Measurements from ENCODE around the gene SLC25A38.

Gene SLC25A38

DNA sequence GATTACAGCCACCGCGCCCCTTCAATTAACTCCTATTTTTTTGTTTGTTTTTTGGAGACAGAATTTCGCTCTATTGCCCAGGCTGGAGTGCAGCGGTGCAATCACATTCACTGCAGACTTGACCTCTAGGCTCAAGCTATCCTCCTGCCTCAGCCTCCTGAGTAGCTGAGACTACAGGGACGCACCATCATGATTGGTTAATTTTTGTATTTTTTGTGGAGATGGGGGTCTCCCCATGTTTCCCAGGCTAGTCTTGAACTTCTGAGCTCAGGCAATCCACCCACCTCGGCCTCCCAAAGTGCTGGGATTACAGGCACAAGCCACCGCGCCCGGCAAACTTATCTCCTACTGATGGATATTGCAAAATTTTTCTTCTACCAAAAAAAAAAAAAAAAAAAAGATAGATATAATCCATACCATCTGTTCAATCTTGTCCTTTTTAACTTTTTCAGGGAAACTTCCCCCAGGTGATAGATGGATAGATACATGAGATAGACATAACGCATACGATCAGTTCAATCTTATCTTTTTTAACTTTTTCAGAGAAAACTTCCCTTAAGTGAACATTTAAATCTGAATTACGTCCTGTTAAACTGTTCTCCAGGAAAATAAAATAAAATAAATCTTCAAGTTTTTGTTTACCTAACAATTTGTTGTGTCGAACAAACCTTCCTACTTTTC lies 22.7 kb downstream of the SLC25A38 start:
- Histone ChIP-seq H3K9ac (ENCODE audit: low read length) (peak overlapping the region; percentile 33; the same call in 1 of the 2 replicates), H3K4me2 (ENCODE audit: low read depth, low read length) (peak overlapping the region; percentile 65), H3K27me3 (replicated peaks; ENCODE audit: insufficient read depth, low read length) (no peaks in the 10 kb centered on the region), H3K4me3 (ENCODE audit: low read length) (peak overlapping the region; percentile 43), H3K9me3 (replicated peaks; ENCODE audit: insufficient read depth, low read length) (no peaks in the 10 kb centered on the region), H3K79me2 (ENCODE audit: low read length) (peaks cover 40% of the 10 kb centered on the region), H4K20me1 (ENCODE audit: insufficient read depth, low read length) (peaks cover 24% of the 10 kb centered on the region), H2AFZ (ENCODE audit: low read length) (peak overlapping the region; percentile 35; the same call in 1 of the 2 replicates), H3K36me3 (replicated peaks; ENCODE audit: insufficient read depth, low read length) (peaks cover 21% of the 10 kb centered on the region), H3F3A (ENCODE audit: insufficient read depth, low read length) (peaks cover 45% of the 10 kb centered on the region), H3K27ac (ENCODE audit: low read length) (peak overlapping the region; percentile 83; the same call in 1 of the 2 replicates), H3K9me2 (replicated peaks; ENCODE audit: insufficient read depth, low read length) (no peaks in the 10 kb centered on the region), H3K4me1 (ENCODE audit: low read length) (peaks cover 16% of the 10 kb centered on the region)
- TF ChIP-seq, protein P1, sequence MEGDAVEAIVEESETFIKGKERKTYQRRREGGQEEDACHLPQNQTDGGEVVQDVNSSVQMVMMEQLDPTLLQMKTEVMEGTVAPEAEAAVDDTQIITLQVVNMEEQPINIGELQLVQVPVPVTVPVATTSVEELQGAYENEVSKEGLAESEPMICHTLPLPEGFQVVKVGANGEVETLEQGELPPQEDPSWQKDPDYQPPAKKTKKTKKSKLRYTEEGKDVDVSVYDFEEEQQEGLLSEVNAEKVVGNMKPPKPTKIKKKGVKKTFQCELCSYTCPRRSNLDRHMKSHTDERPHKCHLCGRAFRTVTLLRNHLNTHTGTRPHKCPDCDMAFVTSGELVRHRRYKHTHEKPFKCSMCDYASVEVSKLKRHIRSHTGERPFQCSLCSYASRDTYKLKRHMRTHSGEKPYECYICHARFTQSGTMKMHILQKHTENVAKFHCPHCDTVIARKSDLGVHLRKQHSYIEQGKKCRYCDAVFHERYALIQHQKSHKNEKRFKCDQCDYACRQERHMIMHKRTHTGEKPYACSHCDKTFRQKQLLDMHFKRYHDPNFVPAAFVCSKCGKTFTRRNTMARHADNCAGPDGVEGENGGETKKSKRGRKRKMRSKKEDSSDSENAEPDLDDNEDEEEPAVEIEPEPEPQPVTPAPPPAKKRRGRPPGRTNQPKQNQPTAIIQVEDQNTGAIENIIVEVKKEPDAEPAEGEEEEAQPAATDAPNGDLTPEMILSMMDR (IDR thresholded peaks at IDR 0.05; ENCODE audit: low read length): no peak
- TF ChIP-seq EZH2phosphoT487 (IDR thresholded peaks at IDR 0.05; ENCODE audit: low read length) (no peak), EZH2 (optimal IDR thresholded peaks at IDR 0.05; ENCODE audit: low read depth, low read length) (no peak)
- DNase-seq: no peak

DNA sequence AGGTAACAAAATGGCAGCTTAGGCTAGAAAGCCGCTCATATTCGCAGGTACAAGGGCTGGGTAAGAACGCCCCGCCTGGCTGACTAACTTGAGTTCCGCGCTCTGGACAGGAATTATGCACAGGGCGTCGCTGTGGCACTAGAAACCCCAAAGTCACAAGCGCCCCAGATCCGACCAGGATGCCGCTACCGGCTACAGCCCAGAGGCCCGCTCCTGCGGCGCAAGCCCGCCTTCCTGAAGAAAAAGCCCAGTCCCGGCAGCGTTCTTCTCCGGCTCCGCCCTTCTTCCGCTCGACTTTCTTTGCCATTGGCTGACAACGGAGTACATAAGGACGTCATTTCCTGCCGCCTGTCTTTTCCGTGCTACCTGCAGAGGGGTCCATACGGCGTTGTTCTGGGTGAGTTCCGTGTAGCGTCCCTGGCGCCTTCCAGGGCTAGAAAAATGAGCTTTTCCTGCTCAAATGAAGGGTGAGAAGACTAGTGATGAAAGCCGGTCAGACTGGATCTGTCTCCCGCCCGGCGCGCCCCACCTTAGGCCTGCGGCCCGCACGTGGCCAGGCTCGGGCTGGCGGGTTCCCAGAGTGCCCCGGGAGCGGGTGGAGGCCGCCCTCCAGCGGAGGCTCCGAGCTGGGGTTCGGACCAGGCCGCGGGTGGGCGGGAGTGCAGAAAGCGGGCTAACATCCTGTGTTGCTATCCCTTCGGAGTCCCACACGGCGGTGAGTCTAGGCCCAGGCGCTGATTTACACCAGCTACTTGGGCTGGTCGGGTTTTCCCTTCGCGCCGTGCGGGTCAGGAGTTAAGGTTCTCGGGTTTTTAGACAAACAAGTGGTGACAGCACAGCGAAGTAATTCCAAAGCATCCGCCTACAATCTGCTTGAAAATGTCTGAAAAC lies 23.4 kb downstream of the SLC25A38 start, which contains the start of gene RPSA:
Gene RPSA, plus strand, starts transcription at position 353 of the 891 bp plus-strand sequence. CDS start 934 bp downstream, outside the sequence.
- H3K4me1 ChIP-seq (ENCODE audit: low read length): peaks cover 11% of the 10 kb centered on the region
- peak within 1 kb of the TSS; percentile 85 for H3K4me2 ChIP-seq (ENCODE audit: low read depth, low read length)
- no peaks in the 10 kb centered on the region for H3K9me3 ChIP-seq (replicated peaks; ENCODE audit: insufficient read depth, low read length)
- H3K9me2 ChIP-seq (replicated peaks; ENCODE audit: insufficient read depth, low read length): no peaks in the 10 kb centered on the region
- H4K20me1 ChIP-seq (ENCODE audit: insufficient read depth, low read length): peaks cover 28% of the 10 kb centered on the region
- peak; percentile 99 for DNase-seq
- peak within 1 kb of the TSS; percentile 78 for H3K4me3 ChIP-seq (ENCODE audit: low read length)
- no peaks in the 10 kb centered on the region for H3K27me3 ChIP-seq (replicated peaks; ENCODE audit: insufficient read depth, low read length)
- H3K27ac ChIP-seq (ENCODE audit: low read length): peak within 1 kb of the TSS; percentile 83
- peaks cover 43% of the 10 kb centered on the region for H3F3A ChIP-seq (ENCODE audit: insufficient read depth, low read length)
- H3K79me2 ChIP-seq (ENCODE audit: low read length): peaks cover 45% of the 10 kb centered on the region
- TF ChIP-seq EZH2phosphoT487 (IDR thresholded peaks at IDR 0.05; ENCODE audit: low read length): no peak
- TF ChIP-seq, protein P1 (IDR thresholded peaks at IDR 0.05; ENCODE audit: low read length): peak; percentile 32
- H3K9ac ChIP-seq (ENCODE audit: low read length): peak within 1 kb of the TSS; percentile 94
- peak within 1 kb of the TSS; percentile 35; the same call in 1 of the 2 replicates for H2AFZ ChIP-seq (ENCODE audit: low read length)
- H3K36me3 ChIP-seq (replicated peaks; ENCODE audit: insufficient read depth, low read length): peaks cover 26% of the 10 kb centered on the region

DNA sequence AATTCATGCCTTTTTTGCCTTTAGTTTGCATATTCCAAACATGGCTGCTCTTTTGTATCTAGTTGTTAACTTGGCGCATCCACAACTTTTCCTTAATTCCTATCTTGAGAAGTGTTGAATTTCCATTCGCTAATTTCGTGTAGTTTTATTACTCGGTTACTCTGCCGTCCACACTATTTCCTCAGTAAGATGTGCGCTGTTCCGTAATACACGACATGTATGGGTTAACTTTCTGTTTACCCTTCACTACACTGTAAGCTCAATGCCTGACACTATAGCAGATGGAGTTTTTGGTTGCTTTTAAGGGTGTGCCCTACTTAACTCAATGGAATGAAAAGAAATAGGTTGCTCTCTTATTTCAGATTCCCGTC lies 24.1 kb downstream of the SLC25A38 start:
- Histone ChIP-seq H3F3A (ENCODE audit: insufficient read depth, low read length) (peaks cover 46% of the 10 kb centered on the region), H2AFZ (ENCODE audit: low read length) (no peak overlapping the region), H3K9me3 (replicated peaks; ENCODE audit: insufficient read depth, low read length) (no peaks in the 10 kb centered on the region), H3K79me2 (ENCODE audit: low read length) (peaks cover 45% of the 10 kb centered on the region), H3K4me2 (ENCODE audit: low read depth, low read length) (peak overlapping the region; percentile 85), H3K27me3 (replicated peaks; ENCODE audit: insufficient read depth, low read length) (no peaks in the 10 kb centered on the region), H3K9ac (ENCODE audit: low read length) (peak overlapping the region; percentile 94), H3K4me3 (ENCODE audit: low read length) (peak overlapping the region; percentile 78), H4K20me1 (ENCODE audit: insufficient read depth, low read length) (peaks cover 28% of the 10 kb centered on the region), H3K36me3 (replicated peaks; ENCODE audit: insufficient read depth, low read length) (peaks cover 26% of the 10 kb centered on the region), H3K4me1 (ENCODE audit: low read length) (peaks cover 9% of the 10 kb centered on the region), H3K27ac (ENCODE audit: low read length) (peak overlapping the region; percentile 83; the same call in 1 of the 2 replicates), H3K9me2 (replicated peaks; ENCODE audit: insufficient read depth, low read length) (no peaks in the 10 kb centered on the region)
- TF ChIP-seq EZH2phosphoT487 (IDR thresholded peaks at IDR 0.05; ENCODE audit: low read length): no peak
- TF ChIP-seq EZH2 (optimal IDR thresholded peaks at IDR 0.05; ENCODE audit: low read depth, low read length): no peak
- TF ChIP-seq, protein P1 (IDR thresholded peaks at IDR 0.05; ENCODE audit: low read length): no peak
- peak; percentile 23 for DNase-seq

Measured in MM.1S (cell line).